ENCODE data around the gene ERBB4.

The ERBB4 gene

DNA sequence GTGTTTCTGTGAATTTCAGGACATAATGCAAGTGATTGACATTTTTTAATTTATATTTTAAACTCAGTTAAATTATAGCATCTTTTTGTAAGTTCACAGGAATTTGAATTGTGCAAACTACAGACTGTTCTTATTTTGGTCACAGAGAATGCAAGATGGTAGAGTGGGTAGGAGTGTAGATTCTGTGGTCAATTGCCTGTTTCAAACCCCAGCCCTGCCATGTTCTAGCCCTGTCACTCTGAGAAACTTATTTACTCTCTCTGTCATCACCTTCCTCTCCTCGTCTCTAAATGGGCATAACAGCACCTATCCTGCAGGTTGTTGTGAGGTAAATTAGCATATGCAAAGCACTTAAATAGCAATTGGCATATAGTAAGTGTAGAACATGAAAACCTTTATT lies 1102.4 kb downstream of the ERBB4 start:
- TF ChIP-seq ESRRG (CRISPR knock-in tag; IDR thresholded peaks at IDR 0.05) (no peak), BACH2 (CRISPR knock-in tag; IDR thresholded peaks at IDR 0.05; ENCODE audit: borderline replicate concordance) (no peak), ISL1 (CRISPR knock-in tag; IDR thresholded peaks at IDR 0.05) (no peak), ZC3H10 (CRISPR knock-in tag; IDR thresholded peaks at IDR 0.05) (no peak), TOX (CRISPR knock-in tag; IDR thresholded peaks at IDR 0.05; ENCODE audit: borderline replicate concordance) (no peak), ARNTL (CRISPR knock-in tag; IDR thresholded peaks at IDR 0.05; ENCODE audit: borderline replicate concordance, low read depth) (no peak), ZFP3 (CRISPR knock-in tag; IDR thresholded peaks at IDR 0.05) (no peak), ZFP30 (CRISPR knock-in tag; IDR thresholded peaks at IDR 0.05) (no peak), PPARA (CRISPR knock-in tag; IDR thresholded peaks at IDR 0.05; ENCODE audit: borderline replicate concordance) (no peak), CSDC2 (CRISPR knock-in tag; IDR thresholded peaks at IDR 0.05) (no peak), SNAI2 (CRISPR knock-in tag; IDR thresholded peaks at IDR 0.05) (no peak), TCF4 (CRISPR knock-in tag; IDR thresholded peaks at IDR 0.05; ENCODE audit: borderline replicate concordance) (no peak), ZNF8 (CRISPR knock-in tag; IDR thresholded peaks at IDR 0.05) (no peak)
- TF ChIP-seq, protein P1, sequence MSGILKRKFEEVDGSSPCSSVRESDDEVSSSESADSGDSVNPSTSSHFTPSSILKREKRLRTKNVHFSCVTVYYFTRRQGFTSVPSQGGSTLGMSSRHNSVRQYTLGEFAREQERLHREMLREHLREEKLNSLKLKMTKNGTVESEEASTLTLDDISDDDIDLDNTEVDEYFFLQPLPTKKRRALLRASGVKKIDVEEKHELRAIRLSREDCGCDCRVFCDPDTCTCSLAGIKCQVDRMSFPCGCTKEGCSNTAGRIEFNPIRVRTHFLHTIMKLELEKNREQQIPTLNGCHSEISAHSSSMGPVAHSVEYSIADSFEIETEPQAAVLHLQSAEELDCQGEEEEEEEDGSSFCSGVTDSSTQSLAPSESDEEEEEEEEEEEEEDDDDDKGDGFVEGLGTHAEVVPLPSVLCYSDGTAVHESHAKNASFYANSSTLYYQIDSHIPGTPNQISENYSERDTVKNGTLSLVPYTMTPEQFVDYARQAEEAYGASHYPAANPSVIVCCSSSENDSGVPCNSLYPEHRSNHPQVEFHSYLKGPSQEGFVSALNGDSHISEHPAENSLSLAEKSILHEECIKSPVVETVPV (CRISPR knock-in tag; IDR thresholded peaks at IDR 0.05): no peak
- TF ChIP-seq, protein P2, sequence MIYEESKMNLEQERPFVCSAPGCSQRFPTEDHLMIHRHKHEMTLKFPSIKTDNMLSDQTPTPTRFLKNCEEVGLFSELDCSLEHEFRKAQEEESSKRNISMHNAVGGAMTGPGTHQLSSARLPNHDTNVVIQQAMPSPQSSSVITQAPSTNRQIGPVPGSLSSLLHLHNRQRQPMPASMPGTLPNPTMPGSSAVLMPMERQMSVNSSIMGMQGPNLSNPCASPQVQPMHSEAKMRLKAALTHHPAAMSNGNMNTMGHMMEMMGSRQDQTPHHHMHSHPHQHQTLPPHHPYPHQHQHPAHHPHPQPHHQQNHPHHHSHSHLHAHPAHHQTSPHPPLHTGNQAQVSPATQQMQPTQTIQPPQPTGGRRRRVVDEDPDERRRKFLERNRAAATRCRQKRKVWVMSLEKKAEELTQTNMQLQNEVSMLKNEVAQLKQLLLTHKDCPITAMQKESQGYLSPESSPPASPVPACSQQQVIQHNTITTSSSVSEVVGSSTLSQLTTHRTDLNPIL (CRISPR knock-in tag; IDR thresholded peaks at IDR 0.05; ENCODE audit: low read depth): no peak
- TF ChIP-seq, protein P3, sequence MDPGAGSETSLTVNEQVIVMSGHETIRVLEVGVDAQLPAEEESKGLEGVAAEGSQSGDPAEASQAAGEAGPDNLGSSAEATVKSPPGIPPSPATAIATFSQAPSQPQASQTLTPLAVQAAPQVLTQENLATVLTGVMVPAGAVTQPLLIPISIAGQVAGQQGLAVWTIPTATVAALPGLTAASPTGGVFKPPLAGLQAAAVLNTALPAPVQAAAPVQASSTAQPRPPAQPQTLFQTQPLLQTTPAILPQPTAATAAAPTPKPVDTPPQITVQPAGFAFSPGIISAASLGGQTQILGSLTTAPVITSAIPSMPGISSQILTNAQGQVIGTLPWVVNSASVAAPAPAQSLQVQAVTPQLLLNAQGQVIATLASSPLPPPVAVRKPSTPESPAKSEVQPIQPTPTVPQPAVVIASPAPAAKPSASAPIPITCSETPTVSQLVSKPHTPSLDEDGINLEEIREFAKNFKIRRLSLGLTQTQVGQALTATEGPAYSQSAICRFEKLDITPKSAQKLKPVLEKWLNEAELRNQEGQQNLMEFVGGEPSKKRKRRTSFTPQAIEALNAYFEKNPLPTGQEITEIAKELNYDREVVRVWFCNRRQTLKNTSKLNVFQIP (CRISPR knock-in tag; IDR thresholded peaks at IDR 0.05; ENCODE audit: borderline replicate concordance, low read depth): no peak
- ATAC-seq: no peak

DNA sequence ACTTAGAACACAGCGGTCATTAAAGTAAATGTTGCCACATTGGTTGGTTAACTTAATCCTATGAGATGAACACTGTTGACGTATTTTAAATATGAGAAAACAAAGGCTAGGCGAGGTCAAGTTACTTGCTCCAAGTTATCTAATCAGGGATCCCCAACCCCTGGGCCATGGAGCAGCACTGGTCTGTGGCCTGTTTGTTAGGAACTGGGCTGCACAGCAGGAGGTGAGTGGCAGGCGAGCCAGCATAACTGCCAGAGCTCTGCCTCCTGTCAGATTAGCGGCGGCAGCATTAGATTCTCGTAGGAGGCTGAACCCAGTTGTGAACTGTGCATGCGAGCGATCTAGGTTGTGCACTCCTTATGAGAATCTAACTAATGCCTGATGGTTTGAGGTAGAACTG lies 1103.3 kb downstream of the ERBB4 start:
- TF ChIP-seq PPARA (CRISPR knock-in tag; IDR thresholded peaks at IDR 0.05; ENCODE audit: borderline replicate concordance) (no peak), RARB (CRISPR knock-in tag; IDR thresholded peaks at IDR 0.05) (no peak), ISL1 (CRISPR knock-in tag; IDR thresholded peaks at IDR 0.05) (no peak), BACH2 (CRISPR knock-in tag; IDR thresholded peaks at IDR 0.05; ENCODE audit: borderline replicate concordance) (no peak), ZNF8 (CRISPR knock-in tag; IDR thresholded peaks at IDR 0.05) (no peak), ZNF70 (CRISPR knock-in tag; IDR thresholded peaks at IDR 0.05) (no peak), ZC3H10 (CRISPR knock-in tag; IDR thresholded peaks at IDR 0.05) (no peak)
- no peak for ATAC-seq

DNA sequence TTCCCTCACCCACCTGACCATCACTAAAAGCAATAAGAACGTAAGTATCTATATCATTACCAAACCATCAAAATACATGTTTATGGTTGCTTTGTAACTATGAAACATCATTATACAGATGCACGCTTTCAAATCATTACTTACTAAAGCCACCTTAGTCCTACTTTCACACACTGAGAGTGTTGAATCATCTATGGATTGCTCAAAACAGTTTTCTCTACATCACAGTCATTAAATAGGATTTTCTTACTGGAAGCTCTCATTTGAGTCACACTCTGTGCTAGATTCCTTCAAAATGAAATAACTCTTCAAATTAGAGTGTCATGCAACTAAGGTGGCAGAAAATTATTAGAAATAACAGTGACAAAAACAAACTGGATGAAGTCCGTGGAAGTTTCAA lies 1103.8 kb downstream of the ERBB4 start:
- ATAC-seq: no peak
- TF ChIP-seq GLIS3 (CRISPR knock-in tag; IDR thresholded peaks at IDR 0.05): no peak
- TF ChIP-seq PPARA (CRISPR knock-in tag; IDR thresholded peaks at IDR 0.05; ENCODE audit: borderline replicate concordance): no peak
- TF ChIP-seq, protein P4, sequence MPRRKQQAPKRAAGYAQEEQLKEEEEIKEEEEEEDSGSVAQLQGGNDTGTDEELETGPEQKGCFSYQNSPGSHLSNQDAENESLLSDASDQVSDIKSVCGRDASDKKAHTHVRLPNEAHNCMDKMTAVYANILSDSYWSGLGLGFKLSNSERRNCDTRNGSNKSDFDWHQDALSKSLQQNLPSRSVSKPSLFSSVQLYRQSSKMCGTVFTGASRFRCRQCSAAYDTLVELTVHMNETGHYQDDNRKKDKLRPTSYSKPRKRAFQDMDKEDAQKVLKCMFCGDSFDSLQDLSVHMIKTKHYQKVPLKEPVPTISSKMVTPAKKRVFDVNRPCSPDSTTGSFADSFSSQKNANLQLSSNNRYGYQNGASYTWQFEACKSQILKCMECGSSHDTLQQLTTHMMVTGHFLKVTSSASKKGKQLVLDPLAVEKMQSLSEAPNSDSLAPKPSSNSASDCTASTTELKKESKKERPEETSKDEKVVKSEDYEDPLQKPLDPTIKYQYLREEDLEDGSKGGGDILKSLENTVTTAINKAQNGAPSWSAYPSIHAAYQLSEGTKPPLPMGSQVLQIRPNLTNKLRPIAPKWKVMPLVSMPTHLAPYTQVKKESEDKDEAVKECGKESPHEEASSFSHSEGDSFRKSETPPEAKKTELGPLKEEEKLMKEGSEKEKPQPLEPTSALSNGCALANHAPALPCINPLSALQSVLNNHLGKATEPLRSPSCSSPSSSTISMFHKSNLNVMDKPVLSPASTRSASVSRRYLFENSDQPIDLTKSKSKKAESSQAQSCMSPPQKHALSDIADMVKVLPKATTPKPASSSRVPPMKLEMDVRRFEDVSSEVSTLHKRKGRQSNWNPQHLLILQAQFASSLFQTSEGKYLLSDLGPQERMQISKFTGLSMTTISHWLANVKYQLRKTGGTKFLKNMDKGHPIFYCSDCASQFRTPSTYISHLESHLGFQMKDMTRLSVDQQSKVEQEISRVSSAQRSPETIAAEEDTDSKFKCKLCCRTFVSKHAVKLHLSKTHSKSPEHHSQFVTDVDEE (CRISPR knock-in tag; IDR thresholded peaks at IDR 0.05): no peak
- no peak for TF ChIP-seq ZC3H10 (CRISPR knock-in tag; IDR thresholded peaks at IDR 0.05)
- no peak for TF ChIP-seq ZFP30 (CRISPR knock-in tag; IDR thresholded peaks at IDR 0.05)
- TF ChIP-seq BACH2 (CRISPR knock-in tag; IDR thresholded peaks at IDR 0.05; ENCODE audit: borderline replicate concordance): no peak
- no peak for TF ChIP-seq ARNTL (CRISPR knock-in tag; IDR thresholded peaks at IDR 0.05; ENCODE audit: borderline replicate concordance, low read depth)
- TF ChIP-seq, protein P5, sequence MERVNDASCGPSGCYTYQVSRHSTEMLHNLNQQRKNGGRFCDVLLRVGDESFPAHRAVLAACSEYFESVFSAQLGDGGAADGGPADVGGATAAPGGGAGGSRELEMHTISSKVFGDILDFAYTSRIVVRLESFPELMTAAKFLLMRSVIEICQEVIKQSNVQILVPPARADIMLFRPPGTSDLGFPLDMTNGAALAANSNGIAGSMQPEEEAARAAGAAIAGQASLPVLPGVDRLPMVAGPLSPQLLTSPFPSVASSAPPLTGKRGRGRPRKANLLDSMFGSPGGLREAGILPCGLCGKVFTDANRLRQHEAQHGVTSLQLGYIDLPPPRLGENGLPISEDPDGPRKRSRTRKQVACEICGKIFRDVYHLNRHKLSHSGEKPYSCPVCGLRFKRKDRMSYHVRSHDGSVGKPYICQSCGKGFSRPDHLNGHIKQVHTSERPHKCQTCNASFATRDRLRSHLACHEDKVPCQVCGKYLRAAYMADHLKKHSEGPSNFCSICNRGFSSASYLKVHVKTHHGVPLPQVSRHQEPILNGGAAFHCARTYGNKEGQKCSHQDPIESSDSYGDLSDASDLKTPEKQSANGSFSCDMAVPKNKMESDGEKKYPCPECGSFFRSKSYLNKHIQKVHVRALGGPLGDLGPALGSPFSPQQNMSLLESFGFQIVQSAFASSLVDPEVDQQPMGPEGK (CRISPR knock-in tag; IDR thresholded peaks at IDR 0.05; ENCODE audit: borderline replicate concordance): no peak
- TF ChIP-seq TOX (CRISPR knock-in tag; IDR thresholded peaks at IDR 0.05; ENCODE audit: borderline replicate concordance): no peak
- TF ChIP-seq ESRRG (CRISPR knock-in tag; IDR thresholded peaks at IDR 0.05): no peak
- TF ChIP-seq, protein P2 (CRISPR knock-in tag; IDR thresholded peaks at IDR 0.05; ENCODE audit: low read depth): no peak
- no peak for TF ChIP-seq ISL1 (CRISPR knock-in tag; IDR thresholded peaks at IDR 0.05)
- no peak for TF ChIP-seq SNAI2 (CRISPR knock-in tag; IDR thresholded peaks at IDR 0.05)
- TF ChIP-seq, protein P1 (CRISPR knock-in tag; IDR thresholded peaks at IDR 0.05): no peak
- no peak for TF ChIP-seq ZNF565 (CRISPR knock-in tag; conservative IDR thresholded peaks at IDR 0.05; ENCODE audit: low read depth)
- TF ChIP-seq, protein P3 (CRISPR knock-in tag; IDR thresholded peaks at IDR 0.05; ENCODE audit: borderline replicate concordance, low read depth): no peak
- no peak for TF ChIP-seq ZNF8 (CRISPR knock-in tag; IDR thresholded peaks at IDR 0.05)

Measured in SK-N-SH treated with all-trans-retinoic acid at 6 μM for 48 hours (cell line).